Progenitor cell of endocrine pancreas (in vitro differentiated cells): ENCODE results near the gene NELL1. TPM values are rescaled to one million over a fixed set of nuclear protein-coding genes. Genes with fewer than 3 reads are reported as not detected.

Source experiments
- DNase-seq: peaks from one replicate; pipeline ENCODE4 v3.0.0; 2021; ENCODE audit warnings: low spot score; ENCODE audit not compliant: unreplicated experiment
- H3K27ac Mint-ChIP-seq: 2 replicates; pipeline ENCODE4 v1.8.0; 2021; ENCODE audit warnings: mild to moderate bottlenecking, moderate library complexity, mixed read lengths
- H3K27me3 Mint-ChIP-seq: 2 replicates; pipeline ENCODE4 v1.8.0; 2021; ENCODE audit warnings: mixed read lengths
- H3K36me3 Mint-ChIP-seq: 2 replicates; pipeline ENCODE4 v1.8.0; 2022; ENCODE audit warnings: mixed read lengths; ENCODE audit not compliant: insufficient read depth
- H3K4me1 Mint-ChIP-seq: 2 replicates; pipeline ENCODE4 v1.8.0; 2021; ENCODE audit warnings: low read depth, mixed read lengths
- H3K4me3 Mint-ChIP-seq: 2 replicates; pipeline ENCODE4 v1.8.0; 2021; ENCODE audit warnings: low read depth, mild to moderate bottlenecking, moderate library complexity, mixed read lengths
- H3K9me3 Mint-ChIP-seq: 2 replicates; pipeline ENCODE4 v1.8.0; 2021; ENCODE audit warnings: low read depth, mixed read lengths
- CTCF ChIP-seq: fragments of 200-600 bp; sonication (generic); IDR thresholded peaks from one replicate; pipeline ENCODE4 v1.5.0; 2021; ENCODE audit warnings: antibody characterized with exemption, mild to moderate bottlenecking; ENCODE audit not compliant: unreplicated experiment
- total RNA-seq: library from RNA; stranded (reverse); gene quantifications from 2 replicates; pipeline ENCODE4 v1.2.1, GENCODE V29; 2021

Gene NELL1
- total RNA-seq, 1 donor from 2014 or later: 2.2 TPM

- no peak for DNase-seq
- Mint-ChIP-seq H3K27me3 (no peaks in the 10 kb centered on the region), H3K9me3 (no peaks in the 10 kb centered on the region), H3K4me1 (no peaks in the 10 kb centered on the region), H3K27ac (no peak overlapping the region), H3K4me3 (no peak overlapping the region), H3K36me3 (no peaks in the 10 kb centered on the region)
- no peak for TF ChIP-seq CTCF
Measured at GRCh38 chr11:20824773-20825172, 155.4 kb downstream of the NELL1 start.

DNA sequence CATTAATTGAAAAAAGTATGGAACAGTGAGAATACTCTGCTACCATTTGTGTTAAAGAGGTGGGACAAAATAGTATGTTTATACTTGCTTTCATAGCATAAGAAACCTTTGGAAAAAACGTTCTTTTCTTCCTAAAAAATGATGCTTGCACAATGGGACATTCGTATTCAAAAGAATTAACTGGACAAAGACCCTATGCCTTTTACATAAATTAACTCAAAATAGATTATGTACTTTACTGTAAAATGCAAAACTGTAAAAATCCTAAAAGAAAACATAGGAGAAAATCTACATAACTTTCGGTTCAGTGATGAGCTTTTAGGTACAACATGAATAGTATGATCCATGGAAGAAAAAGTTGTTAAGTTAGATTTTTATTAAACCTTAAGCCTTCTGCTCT lies 166.2 kb downstream of the NELL1 start:
- H3K4me1 Mint-ChIP-seq: peaks cover 3% of the 10 kb centered on the region
- H3K27ac Mint-ChIP-seq: no peak overlapping the region
- H3K9me3 Mint-ChIP-seq: no peaks in the 10 kb centered on the region
- TF ChIP-seq CTCF: no peak
- H3K36me3 Mint-ChIP-seq: no peaks in the 10 kb centered on the region
- no peak for DNase-seq
- no peaks in the 10 kb centered on the region for H3K27me3 Mint-ChIP-seq
- no peak overlapping the region for H3K4me3 Mint-ChIP-seq

GRCh38 chr11:20839231-20839630 lies 169.8 kb downstream of the NELL1 start:
- H3K36me3 Mint-ChIP-seq: no peaks in the 10 kb centered on the region
- peaks cover 3% of the 10 kb centered on the region for H3K4me1 Mint-ChIP-seq
- H3K27me3 Mint-ChIP-seq: no peaks in the 10 kb centered on the region
- no peak for TF ChIP-seq CTCF
- H3K27ac Mint-ChIP-seq: no peak overlapping the region
- H3K9me3 Mint-ChIP-seq: no peaks in the 10 kb centered on the region
- no peak for DNase-seq
- H3K4me3 Mint-ChIP-seq: no peak overlapping the region

DNA sequence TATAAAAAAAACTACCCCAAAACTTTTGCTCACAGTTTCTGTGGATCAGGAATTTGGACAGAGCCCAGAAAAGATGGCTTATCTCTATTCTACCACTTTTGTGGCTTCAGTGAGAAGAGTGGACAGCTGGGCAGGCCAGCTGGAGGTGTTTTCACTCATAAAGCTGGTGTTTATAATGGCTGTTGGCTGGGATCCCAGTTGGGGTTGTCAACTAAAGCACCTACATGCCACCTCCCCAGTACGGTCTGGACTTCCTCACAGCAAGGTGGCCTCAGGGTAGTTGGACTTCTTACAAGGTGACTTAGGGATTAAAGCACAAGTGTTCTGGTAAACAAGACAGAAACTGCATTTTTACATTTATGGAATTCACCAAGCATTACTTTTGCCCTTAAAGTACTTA lies 171.0 kb downstream of the NELL1 start:
- Mint-ChIP-seq H3K27ac (no peak overlapping the region), H3K4me1 (peaks cover 3% of the 10 kb centered on the region), H3K9me3 (no peaks in the 10 kb centered on the region), H3K27me3 (no peaks in the 10 kb centered on the region), H3K4me3 (no peak overlapping the region), H3K36me3 (no peaks in the 10 kb centered on the region)
- DNase-seq: no peak
- TF ChIP-seq CTCF: no peak

DNA sequence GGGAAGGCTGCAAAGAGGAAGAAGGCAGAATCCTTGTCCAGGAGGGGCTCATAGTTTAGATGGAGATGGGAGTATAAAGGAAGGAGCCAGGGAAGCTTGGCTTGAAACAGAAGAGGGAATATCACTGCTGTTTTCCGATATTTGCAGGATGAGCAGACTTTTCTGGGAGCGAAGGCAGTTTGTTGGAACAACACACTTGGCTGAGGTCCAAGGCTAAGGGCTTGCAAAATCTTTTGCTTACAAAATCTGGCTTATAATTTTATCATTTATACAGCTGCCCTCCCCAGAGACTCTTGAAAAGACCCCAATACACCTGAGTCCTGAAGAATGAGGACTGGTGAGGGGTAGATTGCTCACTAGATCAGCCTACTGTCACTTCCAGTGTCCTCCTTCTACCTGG lies 174.8 kb downstream of the NELL1 start:
- DNase-seq: no peak
- Mint-ChIP-seq H3K36me3 (no peaks in the 10 kb centered on the region), H3K27me3 (no peaks in the 10 kb centered on the region), H3K9me3 (no peaks in the 10 kb centered on the region), H3K27ac (no peak overlapping the region), H3K4me1 (peaks cover 1% of the 10 kb centered on the region), H3K4me3 (no peak overlapping the region)
- no peak for TF ChIP-seq CTCF
